ENCODE data around the gene SSPN.

SSPN gene

GRCh38 chr12:26278666-26279065 lies 83.3 kb downstream of the SSPN start:
- H3K4me3 ChIP-seq (ENCODE audit: low read depth, low read length), result no peak overlapping the region
- in situ Hi-C loops (cut with HindIII; ENCODE audit: low sequenced_read_pairs), result no loop called here
- DNase-seq (ENCODE audit: low read depth, low spot score), result no peak
- TF ChIP-seq CTCF (IDR thresholded peaks at IDR 0.05; ENCODE audit: low read depth, low read length), result no peak

- H3K4me3 ChIP-seq (ENCODE audit: low read depth, low read length), result no peak overlapping the region
- in situ Hi-C loops (cut with HindIII; ENCODE audit: low sequenced_read_pairs), result no loop called here
- no peak for DNase-seq (ENCODE audit: low read depth, low spot score)
- no peak for TF ChIP-seq CTCF (IDR thresholded peaks at IDR 0.05; ENCODE audit: low read depth, low read length)
Observed at GRCh38 chr12:26279091-26279490, 83.7 kb downstream of the SSPN start.

- no peak for DNase-seq (ENCODE audit: low read depth, low spot score)
- TF ChIP-seq CTCF (IDR thresholded peaks at IDR 0.05; ENCODE audit: low read depth, low read length), result no peak
- in situ Hi-C loops (cut with HindIII; ENCODE audit: low sequenced_read_pairs), result no loop called here
- no peak overlapping the region for H3K4me3 ChIP-seq (ENCODE audit: low read depth, low read length)
Observed at GRCh38 chr12:26279908-26280307, 84.5 kb downstream of the SSPN start.

- no peak for DNase-seq (ENCODE audit: low read depth, low spot score)
- no peak overlapping the region for H3K4me3 ChIP-seq (ENCODE audit: low read depth, low read length)
- in situ Hi-C loops (cut with HindIII; ENCODE audit: low sequenced_read_pairs), result no loop called here
- TF ChIP-seq CTCF (IDR thresholded peaks at IDR 0.05; ENCODE audit: low read depth, low read length), result no peak
Observed at GRCh38 chr12:26280869-26281268, 85.5 kb downstream of the SSPN start.

- no peak for DNase-seq (ENCODE audit: low read depth, low spot score)
- no peak overlapping the region for H3K4me3 ChIP-seq (ENCODE audit: low read depth, low read length)
- in situ Hi-C loops (cut with HindIII; ENCODE audit: low sequenced_read_pairs), result no loop called here
- TF ChIP-seq CTCF (IDR thresholded peaks at IDR 0.05; ENCODE audit: low read depth, low read length), result no peak
Observed at GRCh38 chr12:26281320-26281719, 85.9 kb downstream of the SSPN start.

- in situ Hi-C loops (cut with HindIII; ENCODE audit: low sequenced_read_pairs), result no loop called here
- no peak for DNase-seq (ENCODE audit: low read depth, low spot score)
- H3K4me3 ChIP-seq (ENCODE audit: low read depth, low read length), result no peak overlapping the region
- no peak for TF ChIP-seq CTCF (IDR thresholded peaks at IDR 0.05; ENCODE audit: low read depth, low read length)
Observed at GRCh38 chr12:26282339-26282940, 87.1 kb downstream of the SSPN start.

GRCh38 chr12:26283046-26283445 lies 87.7 kb downstream of the SSPN start:
- TF ChIP-seq CTCF (IDR thresholded peaks at IDR 0.05; ENCODE audit: low read depth, low read length), result no peak
- DNase-seq (ENCODE audit: low read depth, low spot score), result no peak
- no peak overlapping the region for H3K4me3 ChIP-seq (ENCODE audit: low read depth, low read length)
- in situ Hi-C loops (cut with HindIII; ENCODE audit: low sequenced_read_pairs), result no loop called here
